Hepatocyte (in vitro differentiated cells): Measurements from ENCODE around the gene CC2D1A. TPM values are rescaled to one million over a fixed set of nuclear protein-coding genes. Genes with fewer than 3 reads are reported as not detected.

Experiments used
- DNase-seq: peaks from one replicate; pipeline ENCODE4 v3.0.0-alpha.2; 2016; ENCODE audit warnings: low spot score
- H2AFZ ChIP-seq: fragments of 200-600 bp; sonication (generic); 2 replicates; pipeline ENCODE4 v1.6.0; 2016; ENCODE audit warnings: antibody characterized with exemption, mild to moderate bottlenecking
- H3K27ac ChIP-seq: fragments of 200-600 bp; sonication (generic); 2 replicates; pipeline ENCODE4 v1.5.1; 2016; ENCODE audit warnings: mild to moderate bottlenecking
- H3K27me3 ChIP-seq: fragments of 200-600 bp; sonication (generic); 2 replicates; pipeline ENCODE4 v1.6.1; 2016
- H3K36me3 ChIP-seq: fragments of 200-600 bp; sonication (generic); replicated peaks from 2 replicates; pipeline ENCODE4 v1.5.1; 2016; ENCODE audit warnings: low read depth; ENCODE audit not compliant: insufficient read depth
- H3K4me1 ChIP-seq: fragments of 200-600 bp; sonication (generic); 2 replicates; pipeline ENCODE4 v1.5.1; 2016; ENCODE audit warnings: mild to moderate bottlenecking, moderate library complexity; ENCODE audit not compliant: insufficient read depth
- H3K4me2 ChIP-seq: fragments of 200-600 bp; sonication (generic); 2 replicates; pipeline ENCODE4 v1.6.0; 2016
- H3K4me3 ChIP-seq: fragments of 200-600 bp; sonication (generic); 2 replicates; pipeline ENCODE4 v1.5.1; 2016; ENCODE audit warnings: mild to moderate bottlenecking
- H3K79me2 ChIP-seq: fragments of 200-600 bp; sonication (generic); 2 replicates; pipeline ENCODE4 v1.6.0; 2017; ENCODE audit warnings: mild to moderate bottlenecking
- H3K9me2 ChIP-seq: fragments of 200-600 bp; sonication (generic); replicated peaks from 2 replicates; pipeline ENCODE4 v1.6.0; 2017; ENCODE audit warnings: mild to moderate bottlenecking; ENCODE audit not compliant: insufficient read depth
- H3K9me3 ChIP-seq: fragments of 200-600 bp; sonication (generic); 2 replicates; pipeline ENCODE4 v1.5.1; 2016; ENCODE audit warnings: low read depth, mild to moderate bottlenecking
- H4K20me1 ChIP-seq: fragments of 200-600 bp; sonication (generic); 2 replicates; pipeline ENCODE4 v1.6.0; 2016; ENCODE audit warnings: mild to moderate bottlenecking; ENCODE audit not compliant: insufficient read depth, poor library complexity, severe bottlenecking
- CTCF ChIP-seq: fragments of 200-600 bp; sonication (generic); IDR thresholded peaks from 2 replicates; pipeline ENCODE4 v1.5.1; 2016; ENCODE audit warnings: antibody characterized with exemption, mild to moderate bottlenecking; ENCODE audit not compliant: poor library complexity
- EZH2 ChIP-seq: fragments of 200-600 bp; sonication (generic); IDR thresholded peaks from 2 replicates; pipeline ENCODE4 v1.6.1; 2016; ENCODE audit warnings: antibody characterized with exemption, mild to moderate bottlenecking, borderline replicate concordance
- EZH2phosphoT487 ChIP-seq: fragments of 200-600 bp; sonication (generic); IDR thresholded peaks from one replicate; pipeline ENCODE4 v1.6.1; 2018; ENCODE audit warnings: antibody characterized with exemption, mild to moderate bottlenecking, low read depth, moderate library complexity; ENCODE audit not compliant: unreplicated experiment, severe bottlenecking
- WGBS: methylation state at CpG from one replicate; pipeline ENCODE4 v1.1.6; 2016; ENCODE audit warnings: low lambda C conversion rate; ENCODE audit errors: missing lambda C conversion rate; 5-methylcytosine and 5-hydroxymethylcytosine counted together
- polyA plus RNA-seq: library from polyadenylated mRNA; unstranded; fragments of >200 nt; fragmentation: Nextera tagmentation; extraction: Ambion mirVana; gene quantifications from 2 replicates; pipeline ENCODE4 v1.2.1, GENCODE V29; 2016
- total RNA-seq: library from RNA; depleted of rRNA; stranded (reverse); fragments of >200 nt; gene quantifications from 2 replicates; pipeline ENCODE4 v1.2.3, GENCODE V29; 2014

CC2D1A gene
- total and polyA plus RNA-seq, 2 experiments from 2014 or later: 20.8 to 43.3 TPM

- H4K20me1 ChIP-seq: no peaks in the 10 kb centered on the region
- H3K36me3 ChIP-seq: no peaks in the 10 kb centered on the region
- no peaks in the 10 kb centered on the region for H3K79me2 ChIP-seq
- H3K27me3 ChIP-seq: no peaks in the 10 kb centered on the region
- peak overlapping the region; percentile 63 for H3K4me2 ChIP-seq
- H3K27ac ChIP-seq: no peak overlapping the region
- H3K4me3 ChIP-seq: no peak overlapping the region
- WGBS: 50% methylated on average over 13 of the region's 29 CpGs
- H3K4me1 ChIP-seq: no peaks in the 10 kb centered on the region
- no peak overlapping the region for H2AFZ ChIP-seq
- no peak for DNase-seq
- H3K9me2 ChIP-seq: no peaks in the 10 kb centered on the region
- no peaks in the 10 kb centered on the region for H3K9me3 ChIP-seq
- TF ChIP-seq EZH2phosphoT487: no peak
- no peak for TF ChIP-seq CTCF
- no peak for TF ChIP-seq EZH2
Observed at GRCh38 chr19:13937479-13938300, 31.7 kb downstream of the CC2D1A start.

GRCh38 chr19:13938301-13939064, 32.5 kb downstream of the CC2D1A start, which contains the start of gene PODNL1:
TSS of gene PODNL1 (minus strand) at chr19:13938417. CDS start at chr19:13938181, 236 bp downstream.
- H3K9me3 ChIP-seq: no peaks in the 10 kb centered on the region
- H3K9me2 ChIP-seq: no peaks in the 10 kb centered on the region
- H3K27ac ChIP-seq: no peak within 1 kb of the TSS
- H3K79me2 ChIP-seq: no peaks in the 10 kb centered on the region
- H2AFZ ChIP-seq: no peak within 1 kb of the TSS
- peak; percentile 17 for DNase-seq
- TF ChIP-seq EZH2 (no peak), EZH2phosphoT487 (no peak), CTCF (no peak)
- WGBS: 48% methylated on average over 14 of the region's 21 CpGs
- no peak within 1 kb of the TSS for H3K4me3 ChIP-seq
- no peaks in the 10 kb centered on the region for H4K20me1 ChIP-seq
- H3K4me1 ChIP-seq: no peaks in the 10 kb centered on the region
- no peaks in the 10 kb centered on the region for H3K36me3 ChIP-seq
- no peaks in the 10 kb centered on the region for H3K27me3 ChIP-seq
- H3K4me2 ChIP-seq: peak within 1 kb of the TSS; percentile 63

GRCh38 chr19:13942023-13942684, 36.2 kb downstream of the CC2D1A start:
- no peak overlapping the region for H2AFZ ChIP-seq

More at GRCh38 chr19:13942023-13942684, 36.2 kb downstream of the CC2D1A start:
- Histone ChIP-seq H3K9me2 (no peaks in the 10 kb centered on the region), H3K4me3 (no peak overlapping the region), H3K9me3 (no peaks in the 10 kb centered on the region), H3K27ac (no peak overlapping the region), H4K20me1 (no peaks in the 10 kb centered on the region), H3K36me3 (no peaks in the 10 kb centered on the region), H3K79me2 (no peaks in the 10 kb centered on the region), H3K4me1 (no peaks in the 10 kb centered on the region), H3K4me2 (no peak overlapping the region), H3K27me3 (no peaks in the 10 kb centered on the region)
- DNase-seq: no peak
- 100% methylated on average over 1 of the region's 1 CpG for WGBS
- TF ChIP-seq CTCF (no peak), EZH2 (no peak), EZH2phosphoT487 (no peak)
